ENCODE results near the gene PRKG1.

The PRKG1 gene

DNA sequence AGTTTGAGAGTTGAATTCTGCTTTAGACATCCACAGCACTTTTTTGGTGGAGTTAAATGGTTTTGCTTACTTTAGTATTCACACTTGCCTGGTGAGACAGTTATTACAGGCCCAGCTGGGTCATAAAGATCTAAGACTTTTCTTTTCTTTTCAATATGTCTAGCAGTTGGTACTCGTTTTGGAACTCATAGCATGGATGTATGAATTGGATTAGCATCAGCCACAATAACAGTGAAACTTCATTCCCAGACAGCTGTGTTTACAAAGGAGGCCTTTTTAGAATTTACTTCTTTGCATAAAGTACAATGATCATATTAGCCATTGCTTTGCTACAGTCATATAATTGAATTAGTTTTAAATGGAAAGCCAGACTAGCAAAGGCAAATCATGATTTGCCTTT lies 1071.3 kb downstream of the PRKG1 start:
- TF ChIP-seq, protein P1, sequence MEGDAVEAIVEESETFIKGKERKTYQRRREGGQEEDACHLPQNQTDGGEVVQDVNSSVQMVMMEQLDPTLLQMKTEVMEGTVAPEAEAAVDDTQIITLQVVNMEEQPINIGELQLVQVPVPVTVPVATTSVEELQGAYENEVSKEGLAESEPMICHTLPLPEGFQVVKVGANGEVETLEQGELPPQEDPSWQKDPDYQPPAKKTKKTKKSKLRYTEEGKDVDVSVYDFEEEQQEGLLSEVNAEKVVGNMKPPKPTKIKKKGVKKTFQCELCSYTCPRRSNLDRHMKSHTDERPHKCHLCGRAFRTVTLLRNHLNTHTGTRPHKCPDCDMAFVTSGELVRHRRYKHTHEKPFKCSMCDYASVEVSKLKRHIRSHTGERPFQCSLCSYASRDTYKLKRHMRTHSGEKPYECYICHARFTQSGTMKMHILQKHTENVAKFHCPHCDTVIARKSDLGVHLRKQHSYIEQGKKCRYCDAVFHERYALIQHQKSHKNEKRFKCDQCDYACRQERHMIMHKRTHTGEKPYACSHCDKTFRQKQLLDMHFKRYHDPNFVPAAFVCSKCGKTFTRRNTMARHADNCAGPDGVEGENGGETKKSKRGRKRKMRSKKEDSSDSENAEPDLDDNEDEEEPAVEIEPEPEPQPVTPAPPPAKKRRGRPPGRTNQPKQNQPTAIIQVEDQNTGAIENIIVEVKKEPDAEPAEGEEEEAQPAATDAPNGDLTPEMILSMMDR (IDR thresholded peaks at IDR 0.05; ENCODE audit: borderline replicate concordance, insufficient read depth, low read depth, low read length) = no peak
- no peak overlapping the region for H3K4me3 ChIP-seq (ENCODE audit: low read depth, low read length)

DNA sequence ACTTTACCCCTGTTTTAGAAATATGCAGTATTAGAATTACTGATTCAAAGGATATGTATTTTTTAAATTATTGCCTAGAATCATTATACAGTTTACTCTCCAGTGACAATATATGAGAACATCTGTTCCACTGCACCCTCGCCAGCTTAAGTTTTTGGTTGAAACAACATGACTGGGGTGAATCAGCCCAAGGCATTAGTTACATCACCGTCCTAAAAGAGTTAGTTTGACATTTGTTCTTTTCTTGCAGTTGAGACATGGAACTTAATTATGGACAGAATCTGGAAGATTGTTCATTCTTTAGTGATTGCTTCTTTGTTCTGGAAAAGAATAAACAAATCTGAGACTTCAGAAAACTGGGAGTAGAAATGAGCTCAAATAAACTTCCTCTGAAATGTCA lies 1072.5 kb downstream of the PRKG1 start:
- H3K4me3 ChIP-seq (ENCODE audit: low read depth, low read length) = no peak overlapping the region
- TF ChIP-seq, protein P1 (IDR thresholded peaks at IDR 0.05; ENCODE audit: borderline replicate concordance, insufficient read depth, low read depth, low read length) = no peak

DNA sequence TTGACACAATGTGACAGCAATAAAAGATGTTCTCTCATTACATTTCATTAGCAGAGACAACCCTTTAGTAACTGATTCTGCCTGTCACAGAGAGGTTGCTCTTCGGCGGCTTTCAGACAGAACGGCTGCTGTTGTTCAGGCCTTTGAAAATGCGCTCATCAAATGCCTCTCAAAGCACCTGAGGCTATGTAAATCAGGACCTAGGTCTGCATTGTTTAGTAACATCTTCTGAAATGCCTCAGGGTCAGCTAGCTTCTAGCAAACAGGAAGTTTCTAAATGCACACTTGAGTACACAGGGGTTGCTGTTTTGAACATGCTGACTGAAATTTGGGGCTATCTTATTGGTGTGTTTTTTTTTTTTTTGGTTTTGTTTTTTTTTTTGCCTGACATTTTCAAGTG lies 1096.5 kb downstream of the PRKG1 start:
- TF ChIP-seq, protein P1 (IDR thresholded peaks at IDR 0.05; ENCODE audit: borderline replicate concordance, insufficient read depth, low read depth, low read length) = no peak
- H3K4me3 ChIP-seq (ENCODE audit: low read depth, low read length) = no peak overlapping the region

DNA sequence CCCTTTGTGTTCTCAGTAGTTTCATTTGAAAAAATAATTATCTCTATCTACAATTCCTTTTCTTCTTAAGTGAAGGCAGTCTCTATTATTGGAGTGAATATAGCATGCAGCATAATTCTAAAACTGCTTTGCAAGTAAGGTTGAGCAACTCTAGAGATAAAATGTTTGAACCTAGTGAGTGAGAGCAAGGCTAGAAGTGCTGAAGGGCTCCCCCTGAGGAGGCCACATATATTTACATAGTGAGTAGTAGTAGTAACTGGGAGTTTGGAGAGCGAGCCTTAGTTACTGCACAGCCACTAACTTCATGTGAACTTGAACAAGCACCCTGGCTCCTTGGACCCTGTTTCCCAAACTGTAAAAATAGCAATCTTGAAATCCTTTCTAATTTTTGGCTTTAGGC lies 1098.3 kb downstream of the PRKG1 start:
- H3K4me3 ChIP-seq (ENCODE audit: low read depth, low read length) = no peak overlapping the region
- TF ChIP-seq, protein P1 (IDR thresholded peaks at IDR 0.05; ENCODE audit: borderline replicate concordance, insufficient read depth, low read depth, low read length) = no peak

DNA sequence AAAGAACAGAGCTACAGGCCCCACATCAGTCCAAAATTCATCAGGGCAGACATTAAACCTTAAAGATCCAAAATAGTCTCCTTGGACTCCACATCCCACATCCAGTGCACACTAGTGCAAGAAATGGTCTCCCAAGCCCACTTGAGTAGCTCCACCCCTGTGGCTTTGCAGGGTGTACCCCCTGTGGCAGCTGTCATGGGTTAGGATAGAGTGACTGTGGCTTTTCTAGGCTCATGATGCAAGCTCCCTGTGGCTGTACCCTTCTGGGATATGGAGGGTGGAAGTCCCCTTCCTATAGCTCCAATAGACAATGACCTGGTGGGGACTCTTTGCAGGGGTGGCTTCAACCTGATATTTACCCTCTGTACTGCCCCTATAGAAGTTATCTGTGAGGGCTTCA lies 1111.0 kb downstream of the PRKG1 start:
- no peak overlapping the region for H3K4me3 ChIP-seq (ENCODE audit: low read depth, low read length)
- TF ChIP-seq, protein P1 (IDR thresholded peaks at IDR 0.05; ENCODE audit: borderline replicate concordance, insufficient read depth, low read depth, low read length) = no peak

DNA sequence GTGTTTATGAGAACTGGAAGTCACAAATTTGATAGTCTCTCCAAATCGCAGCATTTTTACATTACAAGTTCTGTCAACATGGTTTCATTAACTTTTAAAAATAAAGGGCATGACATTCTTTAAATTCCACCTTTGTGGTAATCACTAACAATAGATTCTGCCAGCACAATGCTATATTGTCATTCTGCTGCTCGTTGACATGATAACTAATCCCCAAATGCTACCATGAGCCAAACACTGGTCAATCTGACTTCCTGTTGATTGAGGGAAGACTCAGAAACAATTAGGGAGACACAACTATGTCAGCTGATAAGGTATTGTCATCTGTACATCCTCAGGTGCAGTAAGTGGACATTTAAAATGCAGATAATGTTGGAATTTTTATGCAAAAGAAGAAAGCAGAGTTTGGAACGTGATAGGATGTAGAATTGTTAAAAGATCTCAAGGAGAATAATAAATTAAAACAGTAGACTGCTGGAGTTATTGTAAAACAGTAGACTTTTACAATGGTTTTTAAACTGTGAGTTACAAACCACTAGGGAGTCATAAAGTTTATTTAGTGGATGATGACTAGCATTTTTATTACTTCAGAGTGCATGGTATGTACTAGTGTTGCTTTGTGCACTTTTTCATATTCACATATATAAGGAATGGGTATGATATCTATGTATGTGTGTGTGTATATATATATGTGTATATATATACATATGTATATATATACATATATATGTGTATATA lies 1113.4 kb downstream of the PRKG1 start:
- H3K4me3 ChIP-seq (ENCODE audit: low read depth, low read length) = no peak overlapping the region
- TF ChIP-seq, protein P1 (IDR thresholded peaks at IDR 0.05; ENCODE audit: borderline replicate concordance, insufficient read depth, low read depth, low read length) = no peak

DNA sequence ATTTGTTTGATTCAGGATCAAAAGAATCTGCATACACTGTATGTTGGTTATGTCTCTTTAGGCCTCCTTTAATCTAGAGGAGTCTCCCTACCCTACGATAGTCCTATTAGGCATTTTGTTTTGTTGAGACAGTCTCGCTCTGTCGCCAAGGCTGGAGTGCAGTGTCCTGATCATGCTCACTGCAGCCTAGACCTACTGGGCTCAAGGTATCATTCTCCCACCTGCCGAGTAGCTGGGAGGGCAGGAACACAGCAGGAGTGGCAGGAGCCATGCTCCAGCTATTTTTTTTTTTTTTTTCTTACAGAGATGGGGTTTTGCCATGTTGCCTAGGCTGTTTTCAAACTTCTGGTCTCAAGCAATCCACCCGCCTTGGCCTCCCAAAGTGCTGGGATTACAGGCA lies 1116.8 kb downstream of the PRKG1 start:
- H3K4me3 ChIP-seq (ENCODE audit: low read depth, low read length) = no peak overlapping the region
- TF ChIP-seq, protein P1 (IDR thresholded peaks at IDR 0.05; ENCODE audit: borderline replicate concordance, insufficient read depth, low read depth, low read length) = no peak
